HEK293 (cell line): ENCODE results near the gene TMEM192.

Experiments used
- CTCF ChIA-PET: fragments of 350-600 bp; formaldehyde crosslinking; extraction: SDS; loops from one replicate; lab custom pipeline; 2021; ENCODE audit warnings: antibody characterized with exemption; lab: Yijun Ruan, JAX
- POLR2A ChIA-PET: fragments of 300-600 bp; formaldehyde crosslinking; extraction: SDS; loops from one replicate; lab custom pipeline; 2020; ENCODE audit warnings: antibody characterized with exemption, inconsistent platforms; lab: Yijun Ruan, JAX
- H3K27ac ChIP-seq: fragments of 200-500 bp; sonication (Bioruptor generic); 2 replicates; pipeline ENCODE4 v1.5.1; 2014; ENCODE audit warnings: low read depth, low read length, control low read depth, inconsistent platforms; ENCODE audit errors: extremely low read depth
- H3K36me3 ChIP-seq, 2 experiments: fragments of 200-500 bp in 1 of 2; sonication (Bioruptor generic) in 1 of 2; 1 replicate in 1 of 2; 2 replicates in 1 of 2; pipeline ENCODE4 v1.5.1; 2014 to 2017; ENCODE audit warnings: inconsistent platforms in 2 of 2, low read length in 2 of 2; ENCODE audit not compliant: control insufficient read depth in 2 of 2, insufficient read depth in 1 of 2
- H3K4me1 ChIP-seq: fragments of 200-500 bp; sonication (Bioruptor generic); 2 replicates; pipeline ENCODE4 v1.5.1; 2014; ENCODE audit warnings: mild to moderate bottlenecking, low read length, inconsistent platforms; ENCODE audit not compliant: control insufficient read depth, insufficient read depth
- H3K4me3 ChIP-seq: 2 replicates; pipeline ENCODE4 v1.5.1; 2011; ENCODE audit warnings: low read depth, mild to moderate bottlenecking, control low read depth, low read length, moderate library complexity
- H3K9me3 ChIP-seq: fragments of 200-500 bp; sonication (Bioruptor generic); 2 replicates; pipeline ENCODE4 v1.5.1; 2014; ENCODE audit warnings: low read depth, low read length, inconsistent platforms; ENCODE audit not compliant: control insufficient read depth, insufficient read depth
- FEZF1 ChIP-seq: fragments of 450-650 bp; formaldehyde crosslinking; IDR thresholded peaks from 2 replicates; pipeline ENCODE4 v1.5.1; 2016; ENCODE audit warnings: missing biosample characterization, missing genetic modification characterization
- HOXC10 ChIP-seq: sonication (generic); formaldehyde crosslinking; IDR thresholded peaks from 2 replicates; pipeline ENCODE4 v1.8.1; 2023; ENCODE audit warnings: mild to moderate bottlenecking, missing genetic modification reagents
- KLF16 ChIP-seq: fragments of 450-650 bp; formaldehyde crosslinking; IDR thresholded peaks from 2 replicates; pipeline ENCODE4 v1.5.1; 2017; ENCODE audit warnings: missing biosample characterization, missing genetic modification characterization
- ZFHX2 ChIP-seq: fragments of 450-650 bp; formaldehyde crosslinking; conservative IDR thresholded peaks from 2 replicates; pipeline ENCODE4 v1.5.1; 2016; ENCODE audit warnings: missing biosample characterization, missing genetic modification characterization
- ZNF2 ChIP-seq: fragments of 450-650 bp; formaldehyde crosslinking; IDR thresholded peaks from 2 replicates; pipeline ENCODE4 v1.5.1; 2016; ENCODE audit warnings: missing biosample characterization, missing genetic modification characterization
- ZNF311 ChIP-seq: fragments of 450-650 bp; formaldehyde crosslinking; IDR thresholded peaks from 2 replicates; pipeline ENCODE4 v1.5.1; 2017; ENCODE audit warnings: missing biosample characterization, missing genetic modification characterization, borderline replicate concordance
- ZNF529 ChIP-seq: fragments of 450-650 bp; formaldehyde crosslinking; IDR thresholded peaks from 2 replicates; pipeline ENCODE4 v1.5.1; 2017; ENCODE audit warnings: missing genetic modification characterization, missing biosample characterization; ENCODE audit not compliant: insufficient replicate concordance
- ZNF544 ChIP-seq: fragments of 450-650 bp; formaldehyde crosslinking; IDR thresholded peaks from 2 replicates; pipeline ENCODE4 v1.5.0; 2017; ENCODE audit warnings: missing biosample characterization, missing genetic modification characterization
- ZNF571 ChIP-seq: fragments of 450-650 bp; formaldehyde crosslinking; IDR thresholded peaks from 2 replicates; pipeline ENCODE4 v1.5.0; 2017; ENCODE audit warnings: missing biosample characterization, missing genetic modification characterization
- ZNF596 ChIP-seq: fragments of 450-650 bp; IDR thresholded peaks from 2 replicates; pipeline ENCODE4 v1.5.0; 2018; ENCODE audit warnings: missing biosample characterization, mild to moderate bottlenecking, missing genetic modification characterization, moderate library complexity
- ZNF610 ChIP-seq: fragments of 450-650 bp; formaldehyde crosslinking; IDR thresholded peaks from 2 replicates; pipeline ENCODE4 v1.5.1; 2016; ENCODE audit warnings: missing biosample characterization, missing genetic modification characterization, borderline replicate concordance
- ZNF629 ChIP-seq: fragments of 450-650 bp; formaldehyde crosslinking; IDR thresholded peaks from 2 replicates; pipeline ENCODE4 v1.5.1; 2017; ENCODE audit warnings: missing biosample characterization, missing genetic modification characterization
- ZNF654 ChIP-seq: fragments of 450-650 bp; formaldehyde crosslinking; IDR thresholded peaks from 2 replicates; pipeline ENCODE4 v1.5.1; 2016; ENCODE audit warnings: low read depth, missing biosample characterization, missing genetic modification characterization
- ZNF658 ChIP-seq: fragments of 450-650 bp; formaldehyde crosslinking; IDR thresholded peaks from 2 replicates; pipeline ENCODE4; 2016; ENCODE audit warnings: missing biosample characterization, missing genetic modification characterization
- ZNF664 ChIP-seq: fragments of 450-650 bp; formaldehyde crosslinking; IDR thresholded peaks from 2 replicates; pipeline ENCODE4 v1.5.1; 2016; ENCODE audit warnings: missing biosample characterization, missing genetic modification characterization
- ZNF768 ChIP-seq: fragments of 450-650 bp; formaldehyde crosslinking; IDR thresholded peaks from 2 replicates; pipeline ENCODE4 v1.5.1; 2018; ENCODE audit warnings: missing biosample characterization, mild to moderate bottlenecking, missing genetic modification characterization
- TF ChIP-seq, protein P1 (sequence below): fragments of 450-650 bp; formaldehyde crosslinking; IDR thresholded peaks from 2 replicates; pipeline ENCODE4 v1.5.1; 2016; ENCODE audit warnings: missing biosample characterization, missing genetic modification characterization
- TF ChIP-seq, protein P2 (sequence below): fragments of 450-650 bp; formaldehyde crosslinking; IDR thresholded peaks from 2 replicates; pipeline ENCODE4 v1.5.1; 2016; ENCODE audit warnings: missing biosample characterization, missing genetic modification characterization
- TF ChIP-seq, protein P3 (sequence below): fragments of 450-650 bp; formaldehyde crosslinking; IDR thresholded peaks from 2 replicates; pipeline ENCODE4 v1.5.1; 2016; ENCODE audit warnings: missing biosample characterization, missing genetic modification characterization
- TF ChIP-seq, protein P4 (sequence below): fragments of 450-650 bp; formaldehyde crosslinking; IDR thresholded peaks from 2 replicates; pipeline ENCODE4 v1.5.1; 2016; ENCODE audit warnings: missing biosample characterization, missing genetic modification characterization
- TF ChIP-seq, protein P5 (sequence below): fragments of 450-650 bp; formaldehyde crosslinking; IDR thresholded peaks from 2 replicates; pipeline ENCODE4 v1.5.1; 2017; ENCODE audit warnings: missing biosample characterization, missing genetic modification characterization

TMEM192 gene

DNA sequence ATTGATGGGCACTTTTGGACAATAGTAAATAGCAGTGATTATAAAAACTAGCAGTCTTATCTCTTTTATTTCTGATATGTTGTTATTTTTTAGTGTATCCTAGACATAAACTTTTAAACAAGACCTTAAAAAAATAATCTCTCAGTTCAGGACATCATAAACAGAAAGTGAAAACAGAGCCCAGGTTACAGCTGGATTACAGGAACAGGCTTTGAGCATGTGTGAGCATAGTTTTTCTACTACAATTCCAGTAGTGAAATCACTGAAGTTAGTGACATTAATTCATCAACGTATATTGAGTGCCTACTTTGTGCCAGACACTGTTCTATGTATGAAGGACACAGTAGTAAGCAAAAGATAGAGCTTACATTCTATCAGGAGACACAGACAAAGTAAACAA is 42.1 kb downstream of the TMEM192 start:
- Histone ChIP-seq H3K4me3 (no peak overlapping the region), H3K36me3 (no peaks in the 10 kb centered on the region), H3K9me3 (no peaks in the 10 kb centered on the region), H3K4me1 (no peaks in the 10 kb centered on the region), H3K27ac (no peak overlapping the region)
- CTCF ChIA-PET, result interaction anchor here (0.6 to 1.2 kb wide), 3 partner anchors 8 to 393 kb away, joined by 3 to 5 read pairs (median 4); no protein-coding TSS in a partner anchor
- no peak for TF ChIP-seq ZNF610
- TF ChIP-seq, protein P1, sequence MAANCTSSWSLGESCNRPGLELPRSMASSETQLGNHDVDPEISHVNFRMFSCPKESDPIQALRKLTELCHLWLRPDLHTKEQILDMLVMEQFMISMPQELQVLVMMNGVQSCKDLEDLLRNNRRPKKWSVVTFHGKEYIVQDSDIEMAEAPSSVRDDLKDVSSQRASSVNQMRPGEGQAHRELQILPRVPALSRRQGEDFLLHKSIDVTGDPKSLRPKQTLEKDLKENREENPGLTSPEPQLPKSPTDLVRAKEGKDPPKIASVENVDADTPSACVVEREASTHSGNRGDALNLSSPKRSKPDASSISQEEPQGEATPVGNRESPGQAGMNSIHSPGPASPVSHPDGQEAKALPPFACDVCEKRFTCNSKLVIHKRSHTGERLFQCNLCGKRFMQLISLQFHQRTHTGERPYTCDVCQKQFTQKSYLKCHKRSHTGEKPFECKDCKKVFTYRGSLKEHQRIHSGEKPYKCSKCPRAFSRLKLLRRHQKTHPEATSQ, result no peak
- no peak for TF ChIP-seq ZNF571 (tag by site-specific recombination)
- no peak for TF ChIP-seq ZNF664
- TF ChIP-seq, protein P2, sequence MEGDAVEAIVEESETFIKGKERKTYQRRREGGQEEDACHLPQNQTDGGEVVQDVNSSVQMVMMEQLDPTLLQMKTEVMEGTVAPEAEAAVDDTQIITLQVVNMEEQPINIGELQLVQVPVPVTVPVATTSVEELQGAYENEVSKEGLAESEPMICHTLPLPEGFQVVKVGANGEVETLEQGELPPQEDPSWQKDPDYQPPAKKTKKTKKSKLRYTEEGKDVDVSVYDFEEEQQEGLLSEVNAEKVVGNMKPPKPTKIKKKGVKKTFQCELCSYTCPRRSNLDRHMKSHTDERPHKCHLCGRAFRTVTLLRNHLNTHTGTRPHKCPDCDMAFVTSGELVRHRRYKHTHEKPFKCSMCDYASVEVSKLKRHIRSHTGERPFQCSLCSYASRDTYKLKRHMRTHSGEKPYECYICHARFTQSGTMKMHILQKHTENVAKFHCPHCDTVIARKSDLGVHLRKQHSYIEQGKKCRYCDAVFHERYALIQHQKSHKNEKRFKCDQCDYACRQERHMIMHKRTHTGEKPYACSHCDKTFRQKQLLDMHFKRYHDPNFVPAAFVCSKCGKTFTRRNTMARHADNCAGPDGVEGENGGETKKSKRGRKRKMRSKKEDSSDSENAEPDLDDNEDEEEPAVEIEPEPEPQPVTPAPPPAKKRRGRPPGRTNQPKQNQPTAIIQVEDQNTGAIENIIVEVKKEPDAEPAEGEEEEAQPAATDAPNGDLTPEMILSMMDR (tag by site-specific recombination), result no peak
- no peak for TF ChIP-seq ZNF311 (tag by site-specific recombination)
- no peak for TF ChIP-seq ZNF658 (tag by site-specific recombination)
- no peak for TF ChIP-seq ZNF544
- TF ChIP-seq, protein P3, sequence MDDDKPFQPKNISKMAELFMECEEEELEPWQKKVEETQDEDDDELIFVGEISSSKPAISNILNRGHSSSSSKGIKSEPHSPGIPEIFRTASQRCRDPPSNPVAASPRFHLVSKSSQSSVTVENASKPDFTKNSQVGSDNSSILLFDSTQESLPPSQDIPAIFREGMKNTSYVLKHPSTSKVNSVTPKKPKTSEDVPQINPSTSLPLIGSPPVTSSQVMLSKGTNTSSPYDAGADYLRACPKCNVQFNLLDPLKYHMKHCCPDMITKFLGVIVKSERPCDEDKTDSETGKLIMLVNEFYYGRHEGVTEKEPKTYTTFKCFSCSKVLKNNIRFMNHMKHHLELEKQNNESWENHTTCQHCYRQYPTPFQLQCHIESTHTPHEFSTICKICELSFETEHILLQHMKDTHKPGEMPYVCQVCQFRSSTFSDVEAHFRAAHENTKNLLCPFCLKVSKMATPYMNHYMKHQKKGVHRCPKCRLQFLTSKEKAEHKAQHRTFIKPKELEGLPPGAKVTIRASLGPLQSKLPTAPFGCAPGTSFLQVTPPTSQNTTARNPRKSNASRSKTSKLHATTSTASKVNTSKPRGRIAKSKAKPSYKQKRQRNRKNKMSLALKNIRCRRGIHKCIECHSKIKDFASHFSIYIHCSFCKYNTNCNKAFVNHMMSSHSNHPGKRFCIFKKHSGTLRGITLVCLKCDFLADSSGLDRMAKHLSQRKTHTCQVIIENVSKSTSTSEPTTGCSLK (tag by site-specific recombination), result no peak
- no peak for TF ChIP-seq ZNF629 (tag by site-specific recombination)
- TF ChIP-seq HOXC10, result no peak
- TF ChIP-seq ZNF2 (tag by site-specific recombination), result no peak
- no peak for TF ChIP-seq ZNF529 (tag by site-specific recombination)
- TF ChIP-seq FEZF1 (tag by site-specific recombination), result no peak
- TF ChIP-seq ZNF768 (tag by site-specific recombination), result no peak
- TF ChIP-seq, protein P4, sequence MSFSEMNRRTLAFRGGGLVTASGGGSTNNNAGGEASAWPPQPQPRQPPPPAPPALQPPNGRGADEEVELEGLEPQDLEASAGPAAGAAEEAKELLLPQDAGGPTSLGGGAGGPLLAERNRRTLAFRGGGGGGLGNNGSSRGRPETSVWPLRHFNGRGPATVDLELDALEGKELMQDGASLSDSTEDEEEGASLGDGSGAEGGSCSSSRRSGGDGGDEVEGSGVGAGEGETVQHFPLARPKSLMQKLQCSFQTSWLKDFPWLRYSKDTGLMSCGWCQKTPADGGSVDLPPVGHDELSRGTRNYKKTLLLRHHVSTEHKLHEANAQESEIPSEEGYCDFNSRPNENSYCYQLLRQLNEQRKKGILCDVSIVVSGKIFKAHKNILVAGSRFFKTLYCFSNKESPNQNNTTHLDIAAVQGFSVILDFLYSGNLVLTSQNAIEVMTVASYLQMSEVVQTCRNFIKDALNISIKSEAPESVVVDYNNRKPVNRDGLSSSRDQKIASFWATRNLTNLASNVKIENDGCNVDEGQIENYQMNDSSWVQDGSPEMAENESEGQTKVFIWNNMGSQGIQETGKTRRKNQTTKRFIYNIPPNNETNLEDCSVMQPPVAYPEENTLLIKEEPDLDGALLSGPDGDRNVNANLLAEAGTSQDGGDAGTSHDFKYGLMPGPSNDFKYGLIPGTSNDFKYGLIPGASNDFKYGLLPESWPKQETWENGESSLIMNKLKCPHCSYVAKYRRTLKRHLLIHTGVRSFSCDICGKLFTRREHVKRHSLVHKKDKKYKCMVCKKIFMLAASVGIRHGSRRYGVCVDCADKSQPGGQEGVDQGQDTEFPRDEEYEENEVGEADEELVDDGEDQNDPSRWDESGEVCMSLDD (tag by site-specific recombination), result no peak
- TF ChIP-seq ZFHX2, result no peak
- TF ChIP-seq KLF16 (tag by site-specific recombination), result no peak
- no peak for TF ChIP-seq ZNF596 (tag by site-specific recombination)
- POLR2A ChIA-PET, result no interaction called here

DNA sequence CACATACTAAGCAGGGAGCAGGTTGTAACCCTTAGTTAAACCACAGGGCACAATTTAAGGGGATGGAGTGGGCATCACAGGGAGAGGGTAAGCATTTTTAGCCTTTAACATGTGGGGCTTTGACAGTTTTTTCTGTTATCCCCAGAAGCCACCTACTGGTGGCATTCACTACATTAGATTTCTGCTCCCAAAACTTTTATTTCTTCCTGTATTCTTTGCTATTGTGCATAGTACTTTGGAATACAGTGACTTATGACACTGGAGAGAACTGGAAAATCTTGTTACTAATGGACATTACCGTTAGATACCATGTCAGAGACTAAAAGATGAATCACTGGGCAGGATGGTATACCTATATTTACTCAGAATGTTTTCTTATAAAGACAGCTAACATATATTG is 51.7 kb downstream of the TMEM192 start:
- no peaks in the 10 kb centered on the region; a peak in 1 of 3 replicates for H3K36me3 ChIP-seq
- no peak overlapping the region for H3K4me3 ChIP-seq
- no peak overlapping the region for H3K27ac ChIP-seq
- TF ChIP-seq ZNF654 (tag by site-specific recombination), result peak; percentile 17
- TF ChIP-seq, protein P5, sequence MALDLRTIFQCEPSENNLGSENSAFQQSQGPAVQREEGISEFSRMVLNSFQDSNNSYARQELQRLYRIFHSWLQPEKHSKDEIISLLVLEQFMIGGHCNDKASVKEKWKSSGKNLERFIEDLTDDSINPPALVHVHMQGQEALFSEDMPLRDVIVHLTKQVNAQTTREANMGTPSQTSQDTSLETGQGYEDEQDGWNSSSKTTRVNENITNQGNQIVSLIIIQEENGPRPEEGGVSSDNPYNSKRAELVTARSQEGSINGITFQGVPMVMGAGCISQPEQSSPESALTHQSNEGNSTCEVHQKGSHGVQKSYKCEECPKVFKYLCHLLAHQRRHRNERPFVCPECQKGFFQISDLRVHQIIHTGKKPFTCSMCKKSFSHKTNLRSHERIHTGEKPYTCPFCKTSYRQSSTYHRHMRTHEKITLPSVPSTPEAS, result no peak
- TF ChIP-seq, all 188 proteins: peak for 1
- CTCF ChIA-PET, result no interaction called here
- no peaks in the 10 kb centered on the region for H3K4me1 ChIP-seq
- POLR2A ChIA-PET, result no interaction called here
- no peaks in the 10 kb centered on the region for H3K9me3 ChIP-seq
